Liver (tissue), 3 donors: ENCODE results near the gene ERICH2.

ENCODE experiments used
- EGR1 ChIP-seq, 2 donors: IDR thresholded peaks; 2 replicates each; pipeline ENCODE4 v1.6.1; 2016 to 2018; ENCODE audit warnings: antibody characterized with exemption in 2 of 2, low read depth in 2 of 2
- JUND ChIP-seq, 2 donors: IDR thresholded peaks; 2 replicates each; pipeline ENCODE4 v1.6.1; 2016; ENCODE audit warnings: antibody characterized with exemption in 2 of 2
- TF ChIP-seq, protein P1 (sequence below): fragments of 150-350 bp; IDR thresholded peaks from 2 replicates; pipeline ENCODE4 v1.5.1; 2017; ENCODE audit warnings: improper control_type of control experiment, low read depth, low read length; ENCODE audit not compliant: missing input control
- TF ChIP-seq, protein P2 (sequence below): IDR thresholded peaks from 2 replicates; pipeline ENCODE4 v1.6.1; 2016; ENCODE audit warnings: antibody characterized with exemption
- TF ChIP-seq, protein P3 (sequence below): IDR thresholded peaks from 2 replicates; pipeline ENCODE4 v1.6.1; 2016; ENCODE audit warnings: antibody characterized with exemption
- donor health status: healthy.
- donor health status: healthy.

DNA sequence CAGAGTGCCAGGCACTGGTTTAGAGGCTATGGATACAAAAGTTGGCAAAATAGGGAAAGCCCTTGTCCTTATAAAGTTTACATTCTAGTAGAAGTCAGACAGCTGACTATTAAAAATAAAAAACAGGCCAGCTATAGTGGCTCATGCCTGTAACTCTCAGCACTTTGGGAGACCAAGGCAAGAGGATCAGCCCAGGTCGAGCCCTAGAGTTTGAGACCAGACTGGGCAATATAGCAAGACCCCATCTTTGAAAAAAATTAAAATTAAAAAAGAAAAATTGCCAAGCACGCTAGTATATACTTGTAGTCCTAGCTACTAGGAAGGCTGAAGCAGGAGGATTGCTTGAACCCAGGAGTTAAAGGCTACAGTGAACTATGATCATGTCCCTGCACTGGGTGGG lies 12.5 kb downstream of the ERICH2 start:
- TF ChIP-seq, protein P1, sequence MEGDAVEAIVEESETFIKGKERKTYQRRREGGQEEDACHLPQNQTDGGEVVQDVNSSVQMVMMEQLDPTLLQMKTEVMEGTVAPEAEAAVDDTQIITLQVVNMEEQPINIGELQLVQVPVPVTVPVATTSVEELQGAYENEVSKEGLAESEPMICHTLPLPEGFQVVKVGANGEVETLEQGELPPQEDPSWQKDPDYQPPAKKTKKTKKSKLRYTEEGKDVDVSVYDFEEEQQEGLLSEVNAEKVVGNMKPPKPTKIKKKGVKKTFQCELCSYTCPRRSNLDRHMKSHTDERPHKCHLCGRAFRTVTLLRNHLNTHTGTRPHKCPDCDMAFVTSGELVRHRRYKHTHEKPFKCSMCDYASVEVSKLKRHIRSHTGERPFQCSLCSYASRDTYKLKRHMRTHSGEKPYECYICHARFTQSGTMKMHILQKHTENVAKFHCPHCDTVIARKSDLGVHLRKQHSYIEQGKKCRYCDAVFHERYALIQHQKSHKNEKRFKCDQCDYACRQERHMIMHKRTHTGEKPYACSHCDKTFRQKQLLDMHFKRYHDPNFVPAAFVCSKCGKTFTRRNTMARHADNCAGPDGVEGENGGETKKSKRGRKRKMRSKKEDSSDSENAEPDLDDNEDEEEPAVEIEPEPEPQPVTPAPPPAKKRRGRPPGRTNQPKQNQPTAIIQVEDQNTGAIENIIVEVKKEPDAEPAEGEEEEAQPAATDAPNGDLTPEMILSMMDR, result no peak
- no peak for TF ChIP-seq JUND (IDR thresholded peaks at IDR 0.05)
- TF ChIP-seq, protein P2, sequence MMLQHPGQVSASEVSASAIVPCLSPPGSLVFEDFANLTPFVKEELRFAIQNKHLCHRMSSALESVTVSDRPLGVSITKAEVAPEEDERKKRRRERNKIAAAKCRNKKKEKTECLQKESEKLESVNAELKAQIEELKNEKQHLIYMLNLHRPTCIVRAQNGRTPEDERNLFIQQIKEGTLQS, result no peak
- no peak for TF ChIP-seq EGR1 (IDR thresholded peaks at IDR 0.05; ENCODE audit: low read depth in 2 of 2)
- TF ChIP-seq, protein P3, sequence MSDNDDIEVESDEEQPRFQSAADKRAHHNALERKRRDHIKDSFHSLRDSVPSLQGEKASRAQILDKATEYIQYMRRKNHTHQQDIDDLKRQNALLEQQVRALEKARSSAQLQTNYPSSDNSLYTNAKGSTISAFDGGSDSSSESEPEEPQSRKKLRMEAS, result no peak
